ENCODE data around the gene NTF4. TPM values are rescaled to one million over a fixed set of nuclear protein-coding genes. Genes with fewer than 3 reads are reported as not detected.

Gene NTF4, protein sequence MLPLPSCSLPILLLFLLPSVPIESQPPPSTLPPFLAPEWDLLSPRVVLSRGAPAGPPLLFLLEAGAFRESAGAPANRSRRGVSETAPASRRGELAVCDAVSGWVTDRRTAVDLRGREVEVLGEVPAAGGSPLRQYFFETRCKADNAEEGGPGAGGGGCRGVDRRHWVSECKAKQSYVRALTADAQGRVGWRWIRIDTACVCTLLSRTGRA
- under 1 TPM in 1 of 2 donors, not detected in 1; 0.83 TPM for total RNA-seq
- not detected for polyA plus RNA-seq (ENCODE audit: insufficient read length in 2 of 2)
- long read RNA-seq, donor 1 = 0 reads
- long read RNA-seq, donor 2 = 0 reads
- long read RNA-seq, donor 3 = 0 reads
- long read RNA-seq, donor 4 = 0 reads

DNA sequence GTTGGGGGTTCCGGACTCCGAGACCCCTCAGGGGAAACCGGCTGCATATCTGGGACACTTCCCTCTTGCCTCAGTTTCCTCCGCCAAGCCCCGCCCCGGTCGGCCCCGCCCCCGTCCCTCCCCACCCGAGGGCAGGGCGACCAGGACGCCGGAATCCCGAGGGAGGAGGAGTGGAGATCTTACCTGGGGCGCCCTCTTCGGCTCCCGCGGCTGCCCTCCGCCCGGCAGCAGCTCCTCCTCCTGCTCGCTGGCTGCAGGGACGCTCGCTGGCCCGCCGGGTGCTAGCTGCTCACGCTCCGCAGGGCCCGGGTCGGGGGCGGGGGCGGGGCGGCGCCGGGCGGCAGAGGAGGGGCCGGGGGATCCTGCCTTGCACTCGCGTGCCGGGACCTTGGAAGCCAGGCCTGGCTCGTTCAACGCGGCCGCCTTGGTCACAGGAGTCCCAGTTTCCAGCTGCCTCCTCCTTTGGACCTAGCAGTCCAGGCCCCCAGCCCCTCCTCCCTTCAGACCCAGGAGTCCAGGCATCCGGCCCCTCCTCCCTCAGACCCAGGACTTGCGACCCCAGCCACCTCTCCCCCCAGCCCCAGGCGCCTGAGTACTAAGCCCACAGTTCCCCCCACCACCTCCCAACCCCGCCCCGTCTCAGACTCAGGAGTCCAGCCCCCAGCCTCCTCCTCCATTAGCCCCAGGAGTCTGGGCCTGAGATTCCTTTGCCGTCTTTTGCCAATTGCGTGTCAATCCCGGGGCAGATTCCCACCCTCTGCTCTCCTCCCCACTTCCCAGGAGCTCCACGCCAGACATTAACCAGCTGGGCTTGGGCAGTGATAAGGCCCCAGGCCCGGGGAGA is at the start of gene NTF4:
Gene NTF4, minus strand, starts transcription at position 51 of the 844 bp plus-strand sequence. CDS start 2,821 bp downstream, outside the sequence.
- Histone ChIP-seq H3K27me3 (ENCODE audit: control insufficient read depth, insufficient read depth, low read length) (peaks cover 52% of the 10 kb centered on the region), H3K4me1 (ENCODE audit: control insufficient read depth, insufficient read depth, low read length) (peaks cover 11% of the 10 kb centered on the region), H3K9me3 (ENCODE audit: control insufficient read depth, insufficient read depth, low read length) (no peaks in the 10 kb centered on the region), H3K4me3 (ENCODE audit: low read depth, low read length) (no peak within 1 kb of the TSS), H3K27ac (ENCODE audit: low read depth, low read length) (no peak within 1 kb of the TSS), H3K36me3 (ENCODE audit: control insufficient read depth, insufficient read depth, low read length) (no peaks in the 10 kb centered on the region)
- WGBS (ENCODE audit: insufficient coverage) = 2% methylated on average over 47 of the region's 53 CpGs
- DNase-seq (ENCODE audit: low read depth in 4 of 6, low spot score in 6 of 6) = no peak

DNA sequence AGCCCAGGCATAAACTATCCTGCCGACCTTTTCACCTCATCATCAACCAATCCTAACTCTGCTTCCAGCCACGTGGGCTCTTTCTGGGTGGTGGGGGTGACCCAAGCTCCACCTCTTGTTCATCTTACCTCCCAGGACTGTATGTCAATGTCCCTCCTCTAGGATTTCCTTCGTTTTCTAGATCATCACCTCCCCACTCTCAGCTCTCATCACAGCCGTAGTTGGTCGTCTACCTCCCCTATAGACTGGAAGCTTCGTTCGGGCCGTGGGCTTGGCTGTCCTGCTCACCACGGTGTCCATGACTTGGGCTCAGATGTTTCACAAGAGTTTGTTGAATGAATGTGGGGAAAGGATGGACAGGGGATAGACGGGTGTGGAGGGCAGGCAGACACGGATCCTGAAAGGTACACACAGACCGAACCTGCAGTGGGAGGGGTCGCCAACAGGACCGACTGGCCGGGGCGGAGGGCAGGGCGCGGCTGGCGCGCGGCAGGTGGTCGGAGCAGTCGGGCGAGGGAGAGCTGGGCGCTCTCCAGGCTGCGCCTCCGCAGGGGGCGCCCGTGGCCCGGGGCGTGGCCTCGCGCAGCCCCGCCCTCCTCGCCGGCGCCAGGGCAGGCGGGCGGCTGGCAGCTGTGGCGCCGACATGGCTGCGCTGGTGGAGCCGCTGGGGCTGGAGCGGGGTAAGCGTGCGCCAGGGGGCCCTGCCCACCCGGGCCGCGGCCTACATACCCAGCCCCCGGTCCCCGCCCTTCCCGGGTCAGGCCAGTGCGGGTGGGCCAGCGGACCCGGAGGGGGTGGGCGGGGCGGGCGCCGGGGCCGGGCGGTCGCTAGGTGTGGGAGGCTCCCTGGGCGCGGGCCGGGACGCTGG is 49.4 kb upstream of the NTF4 start, which contains the start of gene LIN7B:
Gene LIN7B, plus strand, starts transcription at position 609 of the 868 bp plus-strand sequence. Its CDS starts 35 bp downstream, at position 644.
- no peaks in the 10 kb centered on the region for H3K27me3 ChIP-seq (ENCODE audit: control insufficient read depth, insufficient read depth, low read length)
- peaks cover 29% of the 10 kb centered on the region for H3K36me3 ChIP-seq (ENCODE audit: control insufficient read depth, insufficient read depth, low read length)
- peaks cover 40% of the 10 kb centered on the region for H3K4me1 ChIP-seq (ENCODE audit: control insufficient read depth, insufficient read depth, low read length)
- WGBS (ENCODE audit: insufficient coverage) = under 1% methylated on average over 65 of the region's 66 CpGs
- H3K4me3 ChIP-seq (ENCODE audit: low read depth, low read length) = peak within 1 kb of the TSS; percentile 70
- peak in 3 of 6 donors; percentile 63 to 92 (median 89) for DNase-seq (ENCODE audit: low read depth in 4 of 6, low spot score in 6 of 6)
- H3K9me3 ChIP-seq (ENCODE audit: control insufficient read depth, insufficient read depth, low read length) = no peaks in the 10 kb centered on the region
- H3K27ac ChIP-seq (ENCODE audit: low read depth, low read length) = peak within 1 kb of the TSS; percentile 65

- Histone ChIP-seq H3K27ac (ENCODE audit: low read depth, low read length) (no peak overlapping the region), H3K4me1 (ENCODE audit: control insufficient read depth, insufficient read depth, low read length) (peaks cover 22% of the 10 kb centered on the region), H3K9me3 (ENCODE audit: control insufficient read depth, insufficient read depth, low read length) (no peaks in the 10 kb centered on the region), H3K36me3 (ENCODE audit: control insufficient read depth, insufficient read depth, low read length) (peaks cover 45% of the 10 kb centered on the region), H3K4me3 (ENCODE audit: low read depth, low read length) (no peak overlapping the region), H3K27me3 (ENCODE audit: control insufficient read depth, insufficient read depth, low read length) (no peaks in the 10 kb centered on the region)
- 87% methylated on average over 3 of the region's 11 CpGs for WGBS (ENCODE audit: insufficient coverage)
- DNase-seq (ENCODE audit: low read depth in 4 of 6, low spot score in 6 of 6) = no peak
These were observed 46.8 kb upstream of the NTF4 start for GRCh38 chr19:49111218-49111998.

GRCh38 chr19:49110567-49110966 is 45.9 kb upstream of the NTF4 start:
- no peaks in the 10 kb centered on the region for H3K9me3 ChIP-seq (ENCODE audit: control insufficient read depth, insufficient read depth, low read length)
- no peak for DNase-seq (ENCODE audit: low read depth in 4 of 6, low spot score in 6 of 6)

GRCh38 chr19:49109569-49110233 is 45.1 kb upstream of the NTF4 start:
- H3K36me3 ChIP-seq (ENCODE audit: control insufficient read depth, insufficient read depth, low read length) = peaks cover 52% of the 10 kb centered on the region
- H3K4me1 ChIP-seq (ENCODE audit: control insufficient read depth, insufficient read depth, low read length) = peaks cover 13% of the 10 kb centered on the region
- no peaks in the 10 kb centered on the region for H3K9me3 ChIP-seq (ENCODE audit: control insufficient read depth, insufficient read depth, low read length)
- H3K27ac ChIP-seq (ENCODE audit: low read depth, low read length) = no peak overlapping the region
- no peak overlapping the region for H3K4me3 ChIP-seq (ENCODE audit: low read depth, low read length)
- 87% methylated on average over 4 of the region's 8 CpGs for WGBS (ENCODE audit: insufficient coverage)
- DNase-seq (ENCODE audit: low read depth in 4 of 6, low spot score in 6 of 6) = no peak
- H3K27me3 ChIP-seq (ENCODE audit: control insufficient read depth, insufficient read depth, low read length) = no peaks in the 10 kb centered on the region

More at GRCh38 chr19:49110567-49110966, 45.9 kb upstream of the NTF4 start:
- peaks cover 43% of the 10 kb centered on the region for H3K36me3 ChIP-seq (ENCODE audit: control insufficient read depth, insufficient read depth, low read length)
- H3K4me1 ChIP-seq (ENCODE audit: control insufficient read depth, insufficient read depth, low read length) = peaks cover 21% of the 10 kb centered on the region
- H3K27me3 ChIP-seq (ENCODE audit: control insufficient read depth, insufficient read depth, low read length) = no peaks in the 10 kb centered on the region
- WGBS (ENCODE audit: insufficient coverage) = no CpG with 5 or more reads among the region's 3 CpGs
- H3K4me3 ChIP-seq (ENCODE audit: low read depth, low read length) = no peak overlapping the region
- H3K27ac ChIP-seq (ENCODE audit: low read depth, low read length) = no peak overlapping the region

GRCh38 chr19:49109051-49109450 is 44.4 kb upstream of the NTF4 start:
- Histone ChIP-seq H3K27ac (ENCODE audit: low read depth, low read length) (no peak overlapping the region), H3K9me3 (ENCODE audit: control insufficient read depth, insufficient read depth, low read length) (no peaks in the 10 kb centered on the region), H3K4me1 (ENCODE audit: control insufficient read depth, insufficient read depth, low read length) (peaks cover 13% of the 10 kb centered on the region), H3K36me3 (ENCODE audit: control insufficient read depth, insufficient read depth, low read length) (peaks cover 58% of the 10 kb centered on the region), H3K27me3 (ENCODE audit: control insufficient read depth, insufficient read depth, low read length) (no peaks in the 10 kb centered on the region), H3K4me3 (ENCODE audit: low read depth, low read length) (no peak overlapping the region)
- 89% methylated on average over 4 of the region's 5 CpGs for WGBS (ENCODE audit: insufficient coverage)
- DNase-seq (ENCODE audit: low read depth in 4 of 6, low spot score in 6 of 6) = no peak

GRCh38 chr19:49107625-49108459 is 43.2 kb upstream of the NTF4 start:
- no peaks in the 10 kb centered on the region for H3K9me3 ChIP-seq (ENCODE audit: control insufficient read depth, insufficient read depth, low read length)
- peaks cover 71% of the 10 kb centered on the region for H3K36me3 ChIP-seq (ENCODE audit: control insufficient read depth, insufficient read depth, low read length)
- no peak for DNase-seq (ENCODE audit: low read depth in 4 of 6, low spot score in 6 of 6)
- H3K4me1 ChIP-seq (ENCODE audit: control insufficient read depth, insufficient read depth, low read length) = peaks cover 2% of the 10 kb centered on the region
- H3K4me3 ChIP-seq (ENCODE audit: low read depth, low read length) = no peak overlapping the region
- no peak overlapping the region for H3K27ac ChIP-seq (ENCODE audit: low read depth, low read length)
- H3K27me3 ChIP-seq (ENCODE audit: control insufficient read depth, insufficient read depth, low read length) = no peaks in the 10 kb centered on the region
- 95% methylated on average over 89 of the region's 93 CpGs for WGBS (ENCODE audit: insufficient coverage)

GRCh38 chr19:49106648-49107135 is 42.1 kb upstream of the NTF4 start:
- Histone ChIP-seq H3K27ac (ENCODE audit: low read depth, low read length) (no peak overlapping the region), H3K9me3 (ENCODE audit: control insufficient read depth, insufficient read depth, low read length) (no peaks in the 10 kb centered on the region), H3K36me3 (ENCODE audit: control insufficient read depth, insufficient read depth, low read length) (peaks cover 79% of the 10 kb centered on the region), H3K4me3 (ENCODE audit: low read depth, low read length) (no peak overlapping the region), H3K4me1 (ENCODE audit: control insufficient read depth, insufficient read depth, low read length) (no peaks in the 10 kb centered on the region), H3K27me3 (ENCODE audit: control insufficient read depth, insufficient read depth, low read length) (no peaks in the 10 kb centered on the region)
- DNase-seq (ENCODE audit: low read depth in 4 of 6, low spot score in 6 of 6) = peak in 3 of 6 donors; percentile 22 to 78 (median 60)
- WGBS (ENCODE audit: insufficient coverage) = 84% methylated on average over 9 of the region's 12 CpGs
